Liver (tissue), 9 donors: ENCODE results near the gene CIAPIN1. TPM values are rescaled to one million over a fixed set of nuclear protein-coding genes. Genes with fewer than 3 reads are reported as not detected.
A peak's percentile ranks its signal among the peaks of the same experiment; 100 is the strongest.

ENCODE experiments used
- DNase-seq: peaks from one replicate; pipeline ENCODE4 v3.0.0-alpha.2; 2017; ENCODE audit warnings: low spot score
- H3K27ac ChIP-seq, 2 donors: one replicate each; pipeline ENCODE4 v1.7.0; 2013; ENCODE audit warnings: inconsistent platforms in 2 of 2, low read length in 2 of 2, control low read depth in 1 of 2, low read depth in 1 of 2, mild to moderate bottlenecking in 1 of 2
- H3K27me3 ChIP-seq, 4 donors: one replicate each; pipeline versions ENCODE4 v1.6.1 to v1.7.0; 2013; ENCODE audit warnings: low read length in 3 of 4, inconsistent platforms in 1 of 4, mild to moderate bottlenecking in 1 of 4, moderate library complexity in 1 of 4; ENCODE audit not compliant: control insufficient read depth in 4 of 4, insufficient read depth in 4 of 4
- H3K36me3 ChIP-seq, 4 donors: one replicate each; pipeline versions ENCODE4 v1.6.1 to v1.7.0; 2013; ENCODE audit warnings: low read length in 3 of 4, mild to moderate bottlenecking in 3 of 4, low read depth in 1 of 4, moderate library complexity in 1 of 4; ENCODE audit not compliant: control insufficient read depth in 4 of 4, insufficient read depth in 3 of 4
- H3K4me1 ChIP-seq, 4 donors: one replicate each; pipeline versions ENCODE4 v1.6.1 to v1.7.0; 2013; ENCODE audit warnings: low read length in 3 of 4, mild to moderate bottlenecking in 3 of 4, moderate library complexity in 1 of 4; ENCODE audit not compliant: control insufficient read depth in 4 of 4, insufficient read depth in 4 of 4
- H3K4me3 ChIP-seq, 3 donors: one replicate each; pipeline versions ENCODE4 v1.6.1 to v1.7.0; 2013; ENCODE audit warnings: low read length in 3 of 3, control low read depth in 1 of 3, low read depth in 1 of 3, mild to moderate bottlenecking in 1 of 3
- H3K9ac ChIP-seq, 2 donors: one replicate each; pipeline ENCODE4 v1.7.0; 2013; ENCODE audit warnings: low read length in 2 of 2, mild to moderate bottlenecking in 2 of 2, moderate library complexity in 2 of 2, control low read depth in 1 of 2, low read depth in 1 of 2
- H3K9me3 ChIP-seq, 4 donors: one replicate each; pipeline versions ENCODE4 v1.6.1 to v1.7.0; 2013; ENCODE audit warnings: low read length in 3 of 4; ENCODE audit not compliant: control insufficient read depth in 4 of 4
- CTCF ChIP-seq: fragments of 150-350 bp; IDR thresholded peaks from 2 replicates; pipeline ENCODE4 v1.5.1; 2017; ENCODE audit warnings: improper control_type of control experiment, low read depth, low read length; ENCODE audit not compliant: missing input control
- FOXA1 ChIP-seq: IDR thresholded peaks from 2 replicates; pipeline ENCODE4 v1.6.1; 2016; ENCODE audit warnings: antibody characterized with exemption
- FOXA2 ChIP-seq: IDR thresholded peaks from 2 replicates; pipeline ENCODE4 v1.6.1; 2016; ENCODE audit warnings: antibody characterized with exemption
- GABPA ChIP-seq, 2 donors: IDR thresholded peaks in 1 of 2; conservative IDR thresholded peaks in 1 of 2; 2 replicates each; pipeline ENCODE4 v1.6.1; 2016; ENCODE audit warnings: antibody characterized with exemption in 2 of 2, mild to moderate bottlenecking in 1 of 2, moderate library complexity in 1 of 2
- HNF4A ChIP-seq, 2 donors: conservative IDR thresholded peaks; 2 replicates each; pipeline ENCODE4 v1.6.1; 2016; ENCODE audit warnings: antibody characterized with exemption in 2 of 2, mild to moderate bottlenecking in 2 of 2
- HNF4G ChIP-seq: IDR thresholded peaks from 2 replicates; pipeline ENCODE4 v1.6.1; 2016; ENCODE audit warnings: antibody characterized with exemption
- JUND ChIP-seq, 2 donors: IDR thresholded peaks; 2 replicates each; pipeline ENCODE4 v1.6.1; 2016; ENCODE audit warnings: antibody characterized with exemption in 2 of 2
- NR2F2 ChIP-seq: IDR thresholded peaks from 2 replicates; pipeline ENCODE4 v1.6.1; 2016; ENCODE audit warnings: antibody characterized with exemption
- RAD21 ChIP-seq, 2 donors: IDR thresholded peaks; 2 replicates each; pipeline ENCODE4 v1.6.1; 2016; ENCODE audit warnings: antibody characterized with exemption in 2 of 2, mild to moderate bottlenecking in 2 of 2
- RXRA ChIP-seq, 2 donors: IDR thresholded peaks; 2 replicates each; pipeline ENCODE4 v1.6.1; 2017 to 2018; ENCODE audit warnings: antibody characterized with exemption in 2 of 2, mild to moderate bottlenecking in 1 of 2
- SP1 ChIP-seq: IDR thresholded peaks from 2 replicates; pipeline ENCODE4 v1.6.1; 2018; ENCODE audit warnings: antibody characterized with exemption, mild to moderate bottlenecking
- TAF1 ChIP-seq: conservative IDR thresholded peaks from 2 replicates; pipeline ENCODE4 v1.6.1; 2016; ENCODE audit warnings: antibody characterized with exemption, mild to moderate bottlenecking
- YY1 ChIP-seq: IDR thresholded peaks from 2 replicates; pipeline ENCODE4 v1.6.1; 2016; ENCODE audit warnings: antibody characterized with exemption, mild to moderate bottlenecking
- ZBTB33 ChIP-seq: IDR thresholded peaks from 2 replicates; pipeline ENCODE4 v1.6.1; 2016; ENCODE audit warnings: antibody characterized with exemption
- WGBS: extraction: QIAGEN DNeasy Blood & Tissue Kit; methylation state at CpG from one replicate; pipeline ENCODE4 v1.1.7; 2013; 5-methylcytosine and 5-hydroxymethylcytosine counted together
- polyA plus RNA-seq, 2 donors: library from polyadenylated mRNA; stranded (reverse) in 1 of 2; unstranded in 1 of 2; fragments of 200-250 nt in 1 of 2; fragments of >200 nt in 1 of 2; fragmentation: Nextera tagmentation in 1 of 2; extraction: Ambion mirVana in 1 of 2; gene quantifications; one replicate each; pipeline versions ENCODE4 v1.2.1 to v1.2.3, GENCODE V29; 2013 to 2015
- total RNA-seq, 2 donors: library from RNA; depleted of rRNA; stranded (reverse); fragments of >200 nt; gene quantifications; one replicate each; pipeline ENCODE4 v1.2.3, GENCODE V29; 2014
- TF ChIP-seq, protein P1 (sequence below): IDR thresholded peaks from 2 replicates; pipeline ENCODE4 v1.6.1; 2016; ENCODE audit warnings: antibody characterized with exemption
- TF ChIP-seq, protein P2 (sequence below): IDR thresholded peaks from 2 replicates; pipeline ENCODE4 v1.6.1; 2016; ENCODE audit warnings: antibody characterized with exemption, mild to moderate bottlenecking
- TF ChIP-seq, protein P3 (sequence below): IDR thresholded peaks from 2 replicates; pipeline ENCODE4 v1.6.1; 2016; ENCODE audit warnings: antibody characterized with exemption
- donor health status: healthy.
- donor health status: healthy.
- donor health status: healthy.
- donor health status: healthy.
- donor health status: healthy.

The CIAPIN1 gene
- total and polyA plus RNA-seq, 4 donors, result 19.5 to 32.7 (median 23.4) TPM

- Histone ChIP-seq H3K9ac (peak overlapping the region in 1 of 2 donors; percentile 11), H3K27me3 (no peaks in the 10 kb centered on the region), H3K36me3 (peaks cover 13 to 45% (median 30%) of the 10 kb centered on the region in 4 donors), H3K9me3 (no peaks in the 10 kb centered on the region), H3K4me1 (peaks cover 8 to 51% (median 38%) of the 10 kb centered on the region in 4 donors), H3K4me3 (no peak overlapping the region), H3K27ac (peak overlapping the region; percentile 69 to 87)
- DNase-seq, result peak; percentile 66
- 38% methylated on average over 10 of the region's 10 CpGs for WGBS
- peak; percentile 51 to 80 for TF ChIP-seq RXRA (IDR thresholded peaks at IDR 0.05)
- TF ChIP-seq HNF4A (conservative IDR thresholded peaks at IDR 0.05), result peak; percentile 91
- no peak for TF ChIP-seq ZBTB33
- peak; percentile 24 for TF ChIP-seq YY1
- TF ChIP-seq, protein P1, sequence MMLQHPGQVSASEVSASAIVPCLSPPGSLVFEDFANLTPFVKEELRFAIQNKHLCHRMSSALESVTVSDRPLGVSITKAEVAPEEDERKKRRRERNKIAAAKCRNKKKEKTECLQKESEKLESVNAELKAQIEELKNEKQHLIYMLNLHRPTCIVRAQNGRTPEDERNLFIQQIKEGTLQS, result peak; percentile 42
- TF ChIP-seq CTCF, result no peak
- TF ChIP-seq, protein P2, sequence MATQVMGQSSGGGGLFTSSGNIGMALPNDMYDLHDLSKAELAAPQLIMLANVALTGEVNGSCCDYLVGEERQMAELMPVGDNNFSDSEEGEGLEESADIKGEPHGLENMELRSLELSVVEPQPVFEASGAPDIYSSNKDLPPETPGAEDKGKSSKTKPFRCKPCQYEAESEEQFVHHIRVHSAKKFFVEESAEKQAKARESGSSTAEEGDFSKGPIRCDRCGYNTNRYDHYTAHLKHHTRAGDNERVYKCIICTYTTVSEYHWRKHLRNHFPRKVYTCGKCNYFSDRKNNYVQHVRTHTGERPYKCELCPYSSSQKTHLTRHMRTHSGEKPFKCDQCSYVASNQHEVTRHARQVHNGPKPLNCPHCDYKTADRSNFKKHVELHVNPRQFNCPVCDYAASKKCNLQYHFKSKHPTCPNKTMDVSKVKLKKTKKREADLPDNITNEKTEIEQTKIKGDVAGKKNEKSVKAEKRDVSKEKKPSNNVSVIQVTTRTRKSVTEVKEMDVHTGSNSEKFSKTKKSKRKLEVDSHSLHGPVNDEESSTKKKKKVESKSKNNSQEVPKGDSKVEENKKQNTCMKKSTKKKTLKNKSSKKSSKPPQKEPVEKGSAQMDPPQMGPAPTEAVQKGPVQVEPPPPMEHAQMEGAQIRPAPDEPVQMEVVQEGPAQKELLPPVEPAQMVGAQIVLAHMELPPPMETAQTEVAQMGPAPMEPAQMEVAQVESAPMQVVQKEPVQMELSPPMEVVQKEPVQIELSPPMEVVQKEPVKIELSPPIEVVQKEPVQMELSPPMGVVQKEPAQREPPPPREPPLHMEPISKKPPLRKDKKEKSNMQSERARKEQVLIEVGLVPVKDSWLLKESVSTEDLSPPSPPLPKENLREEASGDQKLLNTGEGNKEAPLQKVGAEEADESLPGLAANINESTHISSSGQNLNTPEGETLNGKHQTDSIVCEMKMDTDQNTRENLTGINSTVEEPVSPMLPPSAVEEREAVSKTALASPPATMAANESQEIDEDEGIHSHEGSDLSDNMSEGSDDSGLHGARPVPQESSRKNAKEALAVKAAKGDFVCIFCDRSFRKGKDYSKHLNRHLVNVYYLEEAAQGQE, result peak; percentile 9
- TF ChIP-seq GABPA (IDR thresholded peaks at IDR 0.05 in 1 of 2, conservative IDR thresholded peaks at IDR 0.05 in 1 of 2), result no peak
- peak; percentile 14 for TF ChIP-seq FOXA2
- peak; percentile 84 for TF ChIP-seq HNF4G
- no peak for TF ChIP-seq NR2F2
- TF ChIP-seq SP1, result peak; percentile 87
- TF ChIP-seq TAF1, result no peak
- TF ChIP-seq, protein P3, sequence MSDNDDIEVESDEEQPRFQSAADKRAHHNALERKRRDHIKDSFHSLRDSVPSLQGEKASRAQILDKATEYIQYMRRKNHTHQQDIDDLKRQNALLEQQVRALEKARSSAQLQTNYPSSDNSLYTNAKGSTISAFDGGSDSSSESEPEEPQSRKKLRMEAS, result no peak
- TF ChIP-seq JUND (IDR thresholded peaks at IDR 0.05), result peak; percentile 66 to 82
- TF ChIP-seq FOXA1, result no peak
- peak; percentile 7 to 17 for TF ChIP-seq RAD21 (IDR thresholded peaks at IDR 0.05)
Observed at GRCh38 chr16:57471852-57472664, 24.9 kb upstream of the CIAPIN1 start.
